K562 (cell line): ENCODE results near the gene FMN1. TPM values are rescaled to one million over a fixed set of nuclear protein-coding genes. Genes with fewer than 3 reads are reported as not detected.

Experiments
- ATAC-seq: fragments of 200-7000 bp; cut with Tn5 transposase; 3 replicates; pipeline ENCODE4 v1.9.1; 2020; ENCODE audit warnings: moderate library complexity
- BruUV-seq: library from RNA; stranded (reverse); fragments of 400-500 nt; replicated peaks from 2 replicates; lab custom pipeline; 2021; lab: Mats Ljungman, UMichigan
- CTCF ChIA-PET: fragments of 300-600 bp; formaldehyde crosslinking; extraction: SDS; loops from one replicate; lab custom pipeline; 2021; ENCODE audit warnings: low intra/inter-chr PET ratio; lab: Yijun Ruan, JAX
- POLR2A ChIA-PET: fragments of 300-600, 350-650 bp; sonication (Branson Sonifier 250); formaldehyde crosslinking; extraction: SDS; loops from one replicate; lab custom pipeline; 2021; ENCODE audit warnings: antibody characterized with exemption, inconsistent platforms; lab: Yijun Ruan, JAX
- DNase-seq, 4 experiments: peaks; one replicate each; pipeline versions ENCODE4 v3.0.0 to v3.0.0-alpha.2; 2011 to 2018; ENCODE audit warnings: low spot score in 3 of 4, mixed read lengths in 3 of 4; ENCODE audit errors: extremely low read depth in 1 of 4
- FAIRE-seq: peaks from 2 replicates; lab custom pipeline; 2011; peaks lifted over from hg19 to GRCh38; lab: Jason Lieb, UNC
- H2AFZ ChIP-seq: 2 replicates; pipeline ENCODE4 v1.6.0; 2011; ENCODE audit warnings: low read depth, low read length, control low read depth, inconsistent platforms
- H3K27ac ChIP-seq: fragments of 200-600 bp; 3 replicates; pipeline ENCODE4 v1.8.0; 2011; ENCODE audit warnings: low read depth, mild to moderate bottlenecking, control low read depth, inconsistent platforms, low read length, moderate library complexity, mixed read lengths; ENCODE audit errors: extremely low read depth
- H3K27me3 ChIP-seq, 2 experiments: fragments of 300-600 bp in 1 of 2; 2 replicates in 1 of 2; 3 replicates in 1 of 2; pipeline versions ENCODE4 v1.6.0 to v1.8.0; 2011; ENCODE audit warnings: inconsistent platforms in 2 of 2, low read length in 2 of 2, mild to moderate bottlenecking in 1 of 2, mixed read lengths in 1 of 2, moderate library complexity in 1 of 2; ENCODE audit not compliant: control insufficient read depth in 2 of 2, insufficient read depth in 2 of 2
- H3K36me3 ChIP-seq: fragments of 300-600 bp; 3 replicates; pipeline ENCODE4 v1.8.0; 2011; ENCODE audit warnings: mild to moderate bottlenecking, low read length, inconsistent platforms; ENCODE audit not compliant: control insufficient read depth, insufficient read depth
- H3K4me1 ChIP-seq, 2 experiments: fragments of 200-600 bp in 1 of 2; replicated peaks in 1 of 2; 2 replicates in 1 of 2; 3 replicates in 1 of 2; pipeline versions ENCODE4 v1.5.1 to v1.8.0; 2011; ENCODE audit warnings: inconsistent platforms in 2 of 2, low read length in 2 of 2, mild to moderate bottlenecking in 1 of 2, mixed read lengths in 1 of 2, moderate library complexity in 1 of 2; ENCODE audit not compliant: control insufficient read depth in 2 of 2, insufficient read depth in 2 of 2
- H3K4me2 ChIP-seq: 2 replicates; pipeline ENCODE4 v1.6.1; 2011; ENCODE audit warnings: low read length, control low read depth, inconsistent platforms, mixed read lengths; ENCODE audit not compliant: insufficient read depth
- H3K4me3 ChIP-seq: fragments of 200-600 bp; sonication (generic), shearing (Covaris generic); 2 replicates; pipeline ENCODE4 v1.5.1; 2016; ENCODE audit warnings: control low read depth, inconsistent platforms
- H3K79me2 ChIP-seq: fragments of 200-600 bp; 3 replicates; pipeline ENCODE4 v1.8.0; 2011; ENCODE audit warnings: low read length, inconsistent platforms; ENCODE audit not compliant: control insufficient read depth, insufficient read depth
- H3K9ac ChIP-seq, 2 experiments: 2 replicates each; pipeline versions ENCODE4 v1.6.0 to v1.6.1; 2011; ENCODE audit warnings: low read depth in 2 of 2, low read length in 2 of 2, control low read depth in 1 of 2, inconsistent platforms in 1 of 2, mild to moderate bottlenecking in 1 of 2, mixed read lengths in 1 of 2; ENCODE audit not compliant: insufficient read depth in 1 of 2
- H3K9me1 ChIP-seq: one replicate; pipeline ENCODE4 v1.6.0; 2011; ENCODE audit warnings: inconsistent platforms, mild to moderate bottlenecking, low read length, moderate library complexity; ENCODE audit not compliant: control insufficient read depth, insufficient read depth
- H3K9me3 ChIP-seq: replicated peaks from 2 replicates; pipeline ENCODE4 v1.5.1; 2011; ENCODE audit warnings: low read depth, low read length, inconsistent platforms; ENCODE audit not compliant: control insufficient read depth, insufficient read depth
- H4K20me1 ChIP-seq: replicated peaks from 2 replicates; pipeline ENCODE4 v1.6.1; 2011; ENCODE audit warnings: low read length, inconsistent platforms, mixed read lengths; ENCODE audit not compliant: control insufficient read depth, insufficient read depth
- CAMTA2 ChIP-seq: fragments of 250-450 bp; sonication (Bioruptor Pico); conservative IDR thresholded peaks from 2 replicates; pipeline ENCODE4 v1.5.1; 2022
- CTBP1 ChIP-seq: fragments of 450-650 bp; IDR thresholded peaks from 2 replicates; pipeline ENCODE4 v1.6.1; 2016; ENCODE audit warnings: borderline replicate concordance
- DACH1 ChIP-seq: fragments of 450-650 bp; IDR thresholded peaks from 2 replicates; pipeline ENCODE4 v1.6.1; 2018; ENCODE audit not compliant: partially characterized antibody
- DIDO1 ChIP-seq: fragments of 450-650 bp; IDR thresholded peaks from 2 replicates; pipeline ENCODE4 v1.6.1; 2016; ENCODE audit warnings: low read depth, missing biosample characterization, missing genetic modification characterization
- HDAC3 ChIP-seq: fragments of 450-650 bp; IDR thresholded peaks from 2 replicates; pipeline ENCODE4 v1.6.1; 2018; ENCODE audit warnings: borderline replicate concordance, mild to moderate bottlenecking, moderate library complexity; ENCODE audit not compliant: partially characterized antibody
- HOXB6 ChIP-seq: fragments of 250-450 bp; sonication (Bioruptor Pico); IDR thresholded peaks from 2 replicates; pipeline ENCODE4 v1.5.1; 2022; ENCODE audit warnings: mild to moderate bottlenecking, borderline replicate concordance
- KDM1A ChIP-seq, 2 experiments: fragments of 450-650 bp; IDR thresholded peaks; 2 replicates each; pipeline ENCODE4 v1.6.1; 2016; ENCODE audit warnings: mild to moderate bottlenecking in 2 of 2
- KHSRP ChIP-seq: fragments of 450-650 bp; IDR thresholded peaks from 2 replicates; pipeline ENCODE4 v1.6.1; 2017
- LARP7 ChIP-seq: fragments of 450-650 bp; IDR thresholded peaks from 2 replicates; pipeline ENCODE4 v1.6.1; 2016
- MBD2 ChIP-seq: sonication (generic); IDR thresholded peaks from 2 replicates; pipeline ENCODE4 v1.6.1; 2016; ENCODE audit warnings: low read depth, borderline replicate concordance
- MTA2 ChIP-seq: fragments of 450-650 bp; IDR thresholded peaks from 2 replicates; pipeline ENCODE4 v1.6.1; 2016; ENCODE audit warnings: low read depth
- NFATC3 ChIP-seq: fragments of 450-650 bp; IDR thresholded peaks from 2 replicates; pipeline ENCODE4 v1.6.1; 2017; ENCODE audit warnings: mild to moderate bottlenecking
- NFIC ChIP-seq: fragments of 450-650 bp; IDR thresholded peaks from 2 replicates; pipeline ENCODE4 v1.6.1; 2017; ENCODE audit warnings: mild to moderate bottlenecking, inconsistent platforms
- NR2C1 ChIP-seq, 2 experiments: fragments of 450-650 bp; IDR thresholded peaks; 2 replicates each; pipeline ENCODE4 v1.6.1; 2017; ENCODE audit warnings: mild to moderate bottlenecking in 2 of 2, antibody characterized with exemption in 1 of 2, inconsistent platforms in 1 of 2, missing compliant biosample characterization in 1 of 2, missing genetic modification characterization in 1 of 2
- PHF8 ChIP-seq: fragments of 200-600 bp; sonication (generic); IDR thresholded peaks from 2 replicates; pipeline ENCODE4 v1.6.1; 2012; ENCODE audit warnings: mixed run types, mild to moderate bottlenecking, inconsistent platforms, low read length, moderate library complexity, borderline replicate concordance
- PYGO2 ChIP-seq: fragments of 450-650 bp; IDR thresholded peaks from 2 replicates; pipeline ENCODE4 v1.6.1; 2016; ENCODE audit warnings: mild to moderate bottlenecking, missing genetic modification characterization, moderate library complexity, missing compliant biosample characterization
- RBM14 ChIP-seq: fragments of 200-400 bp; formaldehyde crosslinking; IDR thresholded peaks from 2 replicates; pipeline ENCODE4 v1.6.1; 2018; ENCODE audit warnings: low read depth, mild to moderate bottlenecking, low read length, moderate library complexity, borderline replicate concordance; ENCODE audit not compliant: insufficient read depth
- RBM17 ChIP-seq: fragments of 200-400 bp; formaldehyde crosslinking; IDR thresholded peaks from 2 replicates; pipeline ENCODE4 v1.6.1; 2017; ENCODE audit warnings: low read depth, mild to moderate bottlenecking, low read length, borderline replicate concordance
- SMAD1 ChIP-seq: fragments of 150-350 bp; IDR thresholded peaks from 2 replicates; pipeline ENCODE4 v1.6.1; 2014; ENCODE audit warnings: low read length, low read depth; ENCODE audit not compliant: partially characterized antibody
- SP1 ChIP-seq: sonication (generic); formaldehyde crosslinking; IDR thresholded peaks from 2 replicates; pipeline ENCODE4 v1.8.1; 2022; ENCODE audit warnings: mild to moderate bottlenecking, missing genetic modification reagents
- U2AF2 ChIP-seq: fragments of 200-400 bp; formaldehyde crosslinking; optimal IDR thresholded peaks from 2 replicates; pipeline ENCODE3; 2017; ENCODE audit warnings: low read depth, mild to moderate bottlenecking, low read length
- WHSC1 ChIP-seq: IDR thresholded peaks from one replicate; pipeline ENCODE4 v1.6.1; 2012; ENCODE audit warnings: low read length, control low read depth, inconsistent platforms
- ZBTB1 ChIP-seq: sonication (generic); formaldehyde crosslinking; IDR thresholded peaks from 2 replicates; pipeline ENCODE4 v1.8.1; 2023; ENCODE audit warnings: missing genetic modification reagents, low read depth, mild to moderate bottlenecking, borderline replicate concordance
- ZNF282 ChIP-seq: sonication (generic); formaldehyde crosslinking; IDR thresholded peaks from 2 replicates; pipeline ENCODE4 v1.8.1; 2023; ENCODE audit warnings: missing genetic modification reagents
- ZNF347 ChIP-seq: fragments of 450-650 bp; formaldehyde crosslinking; IDR thresholded peaks from 2 replicates; pipeline ENCODE4 v1.4.0; 2020; ENCODE audit warnings: low read depth, mild to moderate bottlenecking, moderate library complexity
- ZNF586 ChIP-seq: fragments of 450-650 bp; formaldehyde crosslinking; conservative IDR thresholded peaks from 2 replicates; pipeline ENCODE4 v1.4.0; 2020; ENCODE audit warnings: mild to moderate bottlenecking, moderate library complexity
- WGBS: fragments of 100-300 bp; shearing (Covaris generic); methylation state at CpG from one replicate; pipeline ENCODE4 v1.1.6; 2016; ENCODE audit warnings: low coverage, mixed read lengths; ENCODE audit not compliant: insufficient coverage; ENCODE audit errors: missing lambda C conversion rate; 5-methylcytosine and 5-hydroxymethylcytosine counted together
- in situ Hi-C: fragments of 300-500 bp; cut with MboI; formaldehyde crosslinking; loops from 4 replicates; pipeline ENCODE4 v1.15.0; 2018; ENCODE audit warnings: inconsistent platforms, mixed read lengths
- intact Hi-C: fragments of 100-400 bp; cut with micrococcal nuclease; formaldehyde crosslinking; loops from 2 replicates; pipeline ENCODE4 v1.14.2; 2022
- polyA plus RNA-seq, 8 experiments: library from polyadenylated mRNA; depleted of rRNA in 4 of 8; stranded (reverse) in 5 of 8; unstranded in 3 of 8; fragments of >200 nt; fragmentation: Nextera tagmentation in 2 of 8; fragmentation: Illumina TruSeq in 1 of 8; extraction: Ambion mirVana in 2 of 8; extraction: Trizol in 1 of 8; gene quantifications; 2 replicates each; pipeline versions ENCODE4 v1.2.1 to v1.2.3, GENCODE V29; 2011 to 2014; ENCODE audit warnings: inconsistent platforms in 1 of 8, missing spikeins in 1 of 8
- total RNA-seq, 7 experiments: library from RNA; depleted of rRNA in 6 of 7; stranded (reverse); fragments of >200 nt in 6 of 7; fragmentation: Illumina TruSeq in 2 of 7; extraction: Trizol in 2 of 7; gene quantifications; 2 replicates each; pipeline versions ENCODE4 v1.2.1 to v1.2.3, GENCODE V29; 2011 to 2021; ENCODE audit warnings: low replicate concordance in 1 of 7
- TF ChIP-seq, protein P1 (sequence below), 2 experiments: fragments of 450-650 bp; IDR thresholded peaks; 2 replicates each; pipeline ENCODE4 v1.6.1; 2016

The FMN1 gene
- total and polyA plus RNA-seq, 9 of the 15 experiments (the other 6 are each of a cell fraction or from before 2014, with no cell fraction given): 0.03 to 0.07 (median 0.04) TPM; not detected in 6

DNA sequence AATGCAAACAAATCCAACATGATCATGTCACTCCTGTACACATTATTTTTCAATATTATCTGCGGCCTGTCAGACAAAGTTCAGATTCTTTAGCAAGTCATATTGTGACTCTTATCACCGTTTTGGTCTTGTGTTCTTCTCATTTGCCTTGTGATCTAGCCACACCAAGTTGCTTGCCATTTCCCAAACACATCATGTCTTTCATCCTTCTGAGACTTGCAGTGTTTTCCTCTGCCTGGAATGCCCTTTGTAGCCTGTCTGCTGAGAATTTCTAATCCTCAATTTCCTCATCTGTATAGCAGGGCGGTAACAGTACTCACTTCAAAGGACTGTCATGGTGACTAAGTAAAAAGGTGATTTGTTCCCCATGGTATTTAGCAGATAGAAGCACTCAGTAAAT, 341.7 kb downstream of the FMN1 start (continued):
- TF ChIP-seq ZBTB1 (CRISPR knock-in tag) (no peak), WHSC1 (no peak), PHF8 (no peak), HDAC3 (no peak), RBM17 (no peak), U2AF2 (no peak), ZNF282 (no peak), ZNF347 (CRISPR knock-in tag) (no peak), ZNF586 (CRISPR knock-in tag) (no peak), CTBP1 (no peak), NFIC (no peak), MBD2 (no peak), KDM1A (IDR thresholded peaks at IDR 0.05) (no peak), CAMTA2 (no peak)

DNA sequence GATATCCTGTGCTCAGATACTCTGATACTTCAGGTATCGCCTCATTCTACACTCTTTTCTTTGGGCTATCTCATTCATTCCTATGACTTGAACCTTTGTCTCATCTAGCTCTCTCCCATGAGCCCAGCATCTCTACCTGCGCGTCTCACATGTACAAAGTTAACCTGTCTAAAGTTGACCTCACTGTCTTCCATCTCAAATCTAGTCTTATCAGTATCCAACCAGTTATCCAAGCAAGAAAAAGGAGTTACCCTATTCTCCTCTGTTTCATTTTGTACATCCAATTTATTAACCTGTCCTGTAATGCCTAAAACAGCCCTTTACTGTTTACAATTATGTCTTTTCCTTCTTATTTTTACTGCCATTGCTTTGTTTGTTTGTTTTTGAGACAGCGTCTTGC, 342.5 kb downstream of the FMN1 start:
- ATAC-seq (no peak), FAIRE-seq (no peak), DNase-seq (no peak)
- no peaks in the 10 kb centered on the region for H3K36me3 ChIP-seq
- intact Hi-C loops (no loop called here), in situ Hi-C loops (no loop called here)
- H3K79me2 ChIP-seq: no peaks in the 10 kb centered on the region
- WGBS: 0% methylated on average over 4 of the region's 4 CpGs
- no peak overlapping the region for H3K27ac ChIP-seq
- H4K20me1 ChIP-seq: no peaks in the 10 kb centered on the region
- H2AFZ ChIP-seq: no peak overlapping the region
- no peaks in the 10 kb centered on the region for H3K9me3 ChIP-seq
- no peaks in the 10 kb centered on the region for H3K9me1 ChIP-seq
- BruUV-seq: no TSS peak
- ChIA-PET POLR2A (no interaction called here), CTCF (no interaction called here)
- no peaks in the 10 kb centered on the region for H3K4me1 ChIP-seq
- H3K27me3 ChIP-seq: peaks cover 0 to 5% of the 10 kb centered on the region in 2 experiments; a peak in 2 of 5 replicates
- H3K4me3 ChIP-seq: no peak overlapping the region
- no peak overlapping the region for H3K9ac ChIP-seq
- H3K4me2 ChIP-seq: no peak overlapping the region
- TF ChIP-seq LARP7 (no peak), SMAD1 (no peak), NR2C1 (IDR thresholded peaks at IDR 0.05) (no peak), NR2C1 (tag; IDR thresholded peaks at IDR 0.05) (no peak), HOXB6 (CRISPR knock-in tag) (no peak), KHSRP (no peak), NFATC3 (no peak), SP1 (CRISPR knock-in tag) (no peak), DACH1 (no peak), MTA2 (no peak), RBM14 (no peak), NFIC (no peak), PYGO2 (tag) (no peak), DIDO1 (tag) (no peak)
- TF ChIP-seq, protein P1, sequence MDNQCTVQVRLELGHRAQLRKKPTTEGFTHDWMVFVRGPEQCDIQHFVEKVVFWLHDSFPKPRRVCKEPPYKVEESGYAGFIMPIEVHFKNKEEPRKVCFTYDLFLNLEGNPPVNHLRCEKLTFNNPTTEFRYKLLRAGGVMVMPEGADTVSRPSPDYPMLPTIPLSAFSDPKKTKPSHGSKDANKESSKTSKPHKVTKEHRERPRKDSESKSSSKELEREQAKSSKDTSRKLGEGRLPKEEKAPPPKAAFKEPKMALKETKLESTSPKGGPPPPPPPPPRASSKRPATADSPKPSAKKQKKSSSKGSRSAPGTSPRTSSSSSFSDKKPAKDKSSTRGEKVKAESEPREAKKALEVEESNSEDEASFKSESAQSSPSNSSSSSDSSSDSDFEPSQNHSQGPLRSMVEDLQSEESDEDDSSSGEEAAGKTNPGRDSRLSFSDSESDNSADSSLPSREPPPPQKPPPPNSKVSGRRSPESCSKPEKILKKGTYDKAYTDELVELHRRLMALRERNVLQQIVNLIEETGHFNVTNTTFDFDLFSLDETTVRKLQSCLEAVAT (IDR thresholded peaks at IDR 0.05): no peak
